GM18858 (cell line): ENCODE results near the gene FABP3.

Experiments
- ATAC-seq: cut with Tn5 transposase; IDR thresholded peaks from one replicate; pipeline ENCODE4 v1.9.1; 2021; ENCODE audit not compliant: unreplicated experiment

Gene FABP3

GRCh38 chr1:31373897-31374486 lies 1.1 kb upstream of the FABP3 start:
- ATAC-seq, result no peak

- ATAC-seq, result no peak
Measured at GRCh38 chr1:31372751-31373055, 173 bp downstream of the FABP3 start.

- ATAC-seq, result no peak
Measured at GRCh38 chr1:31372051-31372450, 825 bp downstream of the FABP3 start.

DNA sequence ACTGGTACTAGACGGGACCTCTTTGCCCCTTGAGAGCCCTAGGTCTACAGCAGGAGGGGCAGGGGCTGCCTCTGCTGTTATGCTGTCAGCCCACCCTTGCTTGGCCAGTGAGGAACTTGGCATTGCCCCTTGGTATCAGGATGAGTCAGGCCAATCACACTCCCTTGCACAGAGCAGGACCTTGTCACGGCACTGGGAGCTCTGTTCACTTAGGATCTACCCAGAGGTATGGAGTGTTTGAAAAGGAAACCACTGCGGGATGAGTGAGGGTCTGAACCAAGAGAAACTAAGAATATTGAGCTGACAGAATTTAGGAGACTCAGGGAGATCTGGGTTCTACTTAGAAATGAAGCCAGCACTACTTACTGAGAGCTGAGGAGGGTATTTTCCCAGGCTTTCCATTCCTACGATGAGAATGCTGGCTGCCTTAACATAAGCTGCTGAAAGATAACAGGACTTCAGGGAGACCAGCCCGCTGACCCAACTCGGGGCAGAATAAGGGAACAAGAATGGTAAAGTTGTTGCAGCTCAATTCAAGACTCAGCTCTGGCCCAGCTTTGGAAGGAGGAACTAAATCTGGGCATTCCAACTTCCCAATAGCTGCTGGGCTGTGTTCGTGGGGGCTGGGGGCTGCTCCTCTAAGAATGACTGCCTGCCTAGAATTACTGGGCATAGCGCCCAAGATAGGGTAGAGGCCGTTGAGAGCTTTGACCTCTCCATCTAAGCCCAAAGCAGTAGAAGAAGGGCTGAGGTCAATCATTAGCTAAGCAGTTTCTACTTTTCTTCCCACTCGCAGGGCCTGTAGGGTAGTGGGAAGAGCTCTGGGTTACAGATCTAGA lies 1.5 kb downstream of the FABP3 start:
- no peak for ATAC-seq

- ATAC-seq, result no peak
Measured at GRCh38 chr1:31370565-31370964, 2.3 kb downstream of the FABP3 start.

GRCh38 chr1:31370021-31370420 lies 2.9 kb downstream of the FABP3 start:
- no peak for ATAC-seq

- no peak for ATAC-seq
Measured at GRCh38 chr1:31368611-31369107, 4.2 kb downstream of the FABP3 start.

DNA sequence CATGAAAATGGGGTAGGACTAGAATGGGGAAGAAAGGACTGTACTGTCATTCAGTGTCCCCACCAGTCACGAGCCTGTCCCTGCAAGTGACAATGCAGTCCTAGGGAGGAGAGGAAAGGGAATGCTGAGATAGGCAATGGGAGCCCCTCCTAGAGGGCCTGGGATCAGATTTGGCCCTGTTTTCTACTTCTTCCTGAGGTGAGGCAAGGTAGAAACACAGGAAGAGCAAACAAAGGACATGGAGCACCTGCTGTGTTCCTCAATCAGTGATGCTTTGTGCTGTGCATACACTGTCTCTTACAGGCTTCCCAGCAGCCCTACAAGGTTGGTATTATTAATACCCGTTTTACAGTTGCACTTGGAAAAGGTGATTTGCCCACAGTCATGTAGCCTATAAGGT lies 6.1 kb downstream of the FABP3 start:
- no peak for ATAC-seq

DNA sequence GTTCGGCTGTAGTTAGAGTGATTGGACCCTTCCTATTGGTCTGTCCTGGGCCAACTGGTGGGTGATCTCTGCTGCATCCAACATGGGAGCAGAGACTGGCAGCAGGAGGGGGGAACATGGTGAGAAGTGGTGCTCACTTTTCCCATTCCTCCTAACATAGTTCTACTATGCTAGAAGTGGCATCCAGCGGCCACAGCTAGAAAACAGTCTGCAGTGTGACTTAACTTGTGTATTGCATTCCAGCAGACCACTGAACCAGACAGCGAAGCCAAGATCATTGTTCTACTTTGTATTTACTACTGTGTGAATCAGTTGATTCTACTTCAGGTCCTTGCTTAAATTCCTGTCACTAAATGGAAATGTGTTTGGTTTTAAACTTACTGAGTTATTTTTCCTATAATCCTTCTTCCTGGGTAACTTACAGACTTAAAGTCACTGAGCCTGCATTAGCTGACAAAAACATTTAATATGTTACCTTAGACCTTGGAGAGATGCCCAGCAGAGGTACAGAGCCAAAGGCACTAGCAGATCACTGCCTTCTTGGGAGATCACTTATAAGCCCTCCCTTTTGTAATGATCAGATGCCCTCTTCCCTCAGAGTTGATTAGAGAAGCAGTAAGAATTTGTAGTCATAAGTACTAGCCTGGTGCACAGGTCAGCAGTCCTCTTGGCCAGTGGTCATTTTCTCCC lies 8.2 kb downstream of the FABP3 start:
- no peak for ATAC-seq

DNA sequence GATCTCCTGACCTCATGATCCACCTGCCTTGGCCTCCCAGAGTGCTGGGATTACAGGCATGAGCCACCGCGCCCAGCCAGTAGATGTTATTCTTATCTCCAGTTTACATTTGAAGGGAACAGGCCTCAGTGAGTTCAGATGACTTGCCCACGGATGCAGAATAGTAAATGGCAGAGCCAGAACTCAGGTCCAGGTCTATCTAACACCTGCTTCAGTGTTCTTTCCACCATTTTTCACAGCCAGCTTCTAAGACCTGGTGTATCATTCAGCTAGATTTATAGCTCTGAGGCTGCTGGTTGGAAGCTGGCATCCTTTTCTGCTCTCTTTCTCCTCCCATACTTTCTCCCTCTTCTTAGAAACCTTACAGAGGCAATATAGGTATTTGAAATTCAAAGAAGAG lies 10.8 kb downstream of the FABP3 start:
- ATAC-seq, result no peak

GRCh38 chr1:31361607-31362006 lies 11.3 kb downstream of the FABP3 start:
- no peak for ATAC-seq

- no peak for ATAC-seq
Measured at GRCh38 chr1:31356427-31356826, 16.4 kb downstream of the FABP3 start.

- ATAC-seq, result no peak
Measured at GRCh38 chr1:31354283-31354682, 18.6 kb downstream of the FABP3 start.

GRCh38 chr1:31348449-31348848 lies 24.4 kb downstream of the FABP3 start:
- no peak for ATAC-seq

GRCh38 chr1:31346785-31347184 lies 26.1 kb downstream of the FABP3 start:
- ATAC-seq, result no peak

GRCh38 chr1:31345635-31346034 lies 27.2 kb downstream of the FABP3 start:
- no peak for ATAC-seq

- no peak for ATAC-seq
Measured at GRCh38 chr1:31344503-31344902, 28.4 kb downstream of the FABP3 start.

DNA sequence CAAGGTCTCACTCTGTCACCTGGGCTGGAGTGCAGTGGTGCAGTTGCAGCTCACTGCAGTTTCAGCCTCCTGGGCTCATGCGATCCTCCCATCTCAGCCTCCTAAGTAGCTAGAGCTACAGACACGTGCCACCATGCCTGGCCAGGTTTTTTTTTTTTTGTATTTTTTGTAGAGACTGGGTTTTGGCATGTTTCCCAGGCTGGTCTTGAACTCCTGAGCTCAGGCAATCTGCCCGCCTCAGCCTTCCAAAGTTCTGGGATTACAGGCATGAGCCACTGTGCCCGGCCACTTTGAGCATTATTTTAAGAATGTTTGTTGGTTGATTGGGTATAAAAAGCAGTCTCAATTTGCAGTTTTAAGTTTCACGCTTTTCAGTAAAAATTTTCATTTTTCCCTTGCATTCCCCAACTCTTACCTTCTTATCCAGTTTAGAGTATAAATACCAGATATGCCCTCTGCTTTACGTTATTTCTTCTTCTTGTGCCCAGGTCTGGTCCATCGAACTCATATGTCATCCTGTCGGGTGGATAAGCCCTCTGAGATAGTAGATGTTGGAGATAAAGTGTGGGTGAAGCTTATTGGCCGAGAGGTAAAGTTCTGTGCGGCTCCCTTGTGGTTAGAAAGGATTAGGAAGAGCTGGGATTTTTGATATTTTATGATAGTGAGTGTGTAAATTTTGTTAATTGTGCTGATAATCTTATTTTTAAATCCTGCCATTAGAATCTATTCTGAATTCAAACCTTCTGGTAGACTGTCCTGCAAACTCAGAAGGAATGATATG lies 36.0 kb downstream of the FABP3 start:
- ATAC-seq, result no peak

- no peak for ATAC-seq
Measured at GRCh38 chr1:31335007-31335406, 37.9 kb downstream of the FABP3 start.

DNA sequence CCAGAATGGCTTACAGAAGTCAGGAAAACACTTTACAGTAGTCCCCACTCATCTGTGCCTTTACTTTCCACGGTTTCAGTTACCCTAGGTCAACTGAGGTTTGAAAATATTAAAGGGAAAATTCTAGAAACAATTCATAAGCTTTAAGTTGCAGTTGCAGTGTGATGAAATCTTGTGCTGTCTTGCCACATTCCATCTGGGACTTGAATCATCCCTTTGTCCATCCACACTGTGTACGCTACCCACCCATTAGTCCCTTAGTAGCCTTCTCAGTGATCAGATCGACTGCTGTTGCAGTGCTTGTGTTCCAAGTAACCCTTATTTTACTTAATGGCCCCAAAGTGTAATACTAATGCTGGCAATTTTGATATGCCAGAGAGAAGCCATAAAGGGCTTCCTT lies 45.5 kb downstream of the FABP3 start:
- ATAC-seq, result no peak

DNA sequence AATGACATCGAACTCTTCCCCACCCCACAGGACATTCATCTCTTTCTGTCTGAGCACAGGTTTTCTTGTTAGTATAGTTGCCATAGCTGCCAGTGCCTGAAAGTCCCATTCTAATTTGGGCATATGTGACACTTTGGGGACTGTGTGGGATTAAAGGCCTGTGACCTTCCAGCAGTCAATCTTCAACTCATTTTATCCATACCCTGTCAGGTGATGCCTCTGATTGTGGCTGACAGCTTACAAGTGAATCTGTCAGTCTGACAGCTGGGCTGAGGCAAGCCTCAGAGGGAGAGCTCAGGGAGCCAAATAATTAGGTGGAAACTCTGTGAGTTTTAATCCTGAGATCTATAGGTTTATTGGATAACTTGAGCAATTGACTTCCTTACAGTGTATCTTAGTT lies 46.4 kb downstream of the FABP3 start:
- no peak for ATAC-seq
